Occipital lobe (tissue), 2 donors: Measurements from ENCODE around the gene OR2F1. TPM values are rescaled to one million over a fixed set of nuclear protein-coding genes. Genes with fewer than 3 reads are reported as not detected.
A peak's percentile ranks its signal among the peaks of the same experiment; 100 is the strongest.

Source experiments
- DNase-seq: peaks from one replicate; lab custom pipeline; 2025; lab: John Stamatoyannopoulos, UW
- total RNA-seq: library from RNA; depleted of rRNA; stranded (reverse); fragments of >200 nt; gene quantifications from one replicate; pipeline ENCODE4 v1.2.3, GENCODE V29; 2014

The OR2F1 gene
- total RNA-seq, result not detected

GRCh38 chr7:143954544-143954943 lies at the start of gene OR2F1:
Gene OR2F1 (plus strand): TSS chr7:143954844. CDS start chr7:143959971, 5,127 bp downstream.
- no peak for DNase-seq

GRCh38 chr7:143905509-143905908 lies 49.1 kb upstream of the OR2F1 start:
- no peak for DNase-seq

- DNase-seq, result no peak
Observed at GRCh38 chr7:143906151-143906550, 48.5 kb upstream of the OR2F1 start.

GRCh38 chr7:143906895-143907294 lies 47.7 kb upstream of the OR2F1 start:
- DNase-seq, result no peak

- no peak for DNase-seq
Observed at GRCh38 chr7:143908120-143908519, 46.5 kb upstream of the OR2F1 start.

GRCh38 chr7:143909863-143910262 lies 44.8 kb upstream of the OR2F1 start:
- no peak for DNase-seq

GRCh38 chr7:143910473-143911248 lies 44.0 kb upstream of the OR2F1 start:
- DNase-seq, result no peak

GRCh38 chr7:143913945-143914615 lies 40.6 kb upstream of the OR2F1 start:
- no peak for DNase-seq

- no peak for DNase-seq
Observed at GRCh38 chr7:143914938-143915652, 39.5 kb upstream of the OR2F1 start.

GRCh38 chr7:143924851-143925250 lies 29.8 kb upstream of the OR2F1 start:
- no peak for DNase-seq

GRCh38 chr7:143929224-143929920 lies 25.3 kb upstream of the OR2F1 start:
- DNase-seq, result no peak

GRCh38 chr7:143931739-143932138 lies 22.9 kb upstream of the OR2F1 start:
- DNase-seq, result no peak

- no peak for DNase-seq
Observed at GRCh38 chr7:143934526-143935325, 19.9 kb upstream of the OR2F1 start, which contains the start of gene OR2F2. Gene OR2F2 (plus strand): TSS chr7:143935233. CDS start chr7:143935233, 0 bp downstream.

- peak; percentile 18 for DNase-seq
Observed at GRCh38 chr7:143936087-143937009, 18.3 kb upstream of the OR2F1 start.

- no peak for DNase-seq
Observed at GRCh38 chr7:143938379-143939243, 16.0 kb upstream of the OR2F1 start.

GRCh38 chr7:143945423-143945822 lies 9.2 kb upstream of the OR2F1 start:
- no peak for DNase-seq

- no peak for DNase-seq
Observed at GRCh38 chr7:143947111-143947510, 7.5 kb upstream of the OR2F1 start.

- no peak for DNase-seq
Observed at GRCh38 chr7:143948733-143949132, 5.9 kb upstream of the OR2F1 start.

GRCh38 chr7:143953421-143953820 lies 1.2 kb upstream of the OR2F1 start:
- DNase-seq, result no peak
